K562 (cell line): ENCODE data around the gene CDH3. TPM values are rescaled to one million over a fixed set of nuclear protein-coding genes. Genes with fewer than 3 reads are reported as not detected.
A peak's percentile ranks its signal among the peaks of the same experiment; 100 is the strongest.

Experiments used
- ATAC-seq: fragments of 200-7000 bp; cut with Tn5 transposase; 3 replicates; pipeline ENCODE4 v1.9.1; 2020; ENCODE audit warnings: moderate library complexity
- BruUV-seq: library from RNA; stranded (reverse); fragments of 400-500 nt; replicated peaks from 2 replicates; lab custom pipeline; 2021; lab: Mats Ljungman, UMichigan
- CTCF ChIA-PET: fragments of 300-600 bp; formaldehyde crosslinking; extraction: SDS; loops from one replicate; lab custom pipeline; 2021; ENCODE audit warnings: low intra/inter-chr PET ratio; lab: Yijun Ruan, JAX
- POLR2A ChIA-PET: fragments of 300-600, 350-650 bp; sonication (Branson Sonifier 250); formaldehyde crosslinking; extraction: SDS; loops from one replicate; lab custom pipeline; 2021; ENCODE audit warnings: antibody characterized with exemption, inconsistent platforms; lab: Yijun Ruan, JAX
- DNase-seq, 4 experiments: peaks; one replicate each; pipeline versions ENCODE4 v3.0.0 to v3.0.0-alpha.2; 2011 to 2018; ENCODE audit warnings: low spot score in 3 of 4, mixed read lengths in 3 of 4; ENCODE audit errors: extremely low read depth in 1 of 4
- FAIRE-seq: peaks from 2 replicates; lab custom pipeline; 2011; peaks lifted over from hg19 to GRCh38; lab: Jason Lieb, UNC
- H2AFZ ChIP-seq: 2 replicates; pipeline ENCODE4 v1.6.0; 2011; ENCODE audit warnings: low read depth, low read length, control low read depth, inconsistent platforms
- H3K27ac ChIP-seq: fragments of 200-600 bp; 3 replicates; pipeline ENCODE4 v1.8.0; 2011; ENCODE audit warnings: low read depth, mild to moderate bottlenecking, control low read depth, inconsistent platforms, low read length, moderate library complexity, mixed read lengths; ENCODE audit errors: extremely low read depth
- H3K27me3 ChIP-seq, 2 experiments: fragments of 300-600 bp in 1 of 2; 2 replicates in 1 of 2; 3 replicates in 1 of 2; pipeline versions ENCODE4 v1.6.0 to v1.8.0; 2011; ENCODE audit warnings: inconsistent platforms in 2 of 2, low read length in 2 of 2, mild to moderate bottlenecking in 1 of 2, mixed read lengths in 1 of 2, moderate library complexity in 1 of 2; ENCODE audit not compliant: control insufficient read depth in 2 of 2, insufficient read depth in 2 of 2
- H3K36me3 ChIP-seq: fragments of 300-600 bp; 3 replicates; pipeline ENCODE4 v1.8.0; 2011; ENCODE audit warnings: mild to moderate bottlenecking, low read length, inconsistent platforms; ENCODE audit not compliant: control insufficient read depth, insufficient read depth
- H3K4me1 ChIP-seq, 2 experiments: fragments of 200-600 bp in 1 of 2; replicated peaks in 1 of 2; 2 replicates in 1 of 2; 3 replicates in 1 of 2; pipeline versions ENCODE4 v1.5.1 to v1.8.0; 2011; ENCODE audit warnings: inconsistent platforms in 2 of 2, low read length in 2 of 2, mild to moderate bottlenecking in 1 of 2, mixed read lengths in 1 of 2, moderate library complexity in 1 of 2; ENCODE audit not compliant: control insufficient read depth in 2 of 2, insufficient read depth in 2 of 2
- H3K4me2 ChIP-seq: 2 replicates; pipeline ENCODE4 v1.6.1; 2011; ENCODE audit warnings: low read length, control low read depth, inconsistent platforms, mixed read lengths; ENCODE audit not compliant: insufficient read depth
- H3K4me3 ChIP-seq: fragments of 200-600 bp; sonication (generic), shearing (Covaris generic); 2 replicates; pipeline ENCODE4 v1.5.1; 2016; ENCODE audit warnings: control low read depth, inconsistent platforms
- H3K79me2 ChIP-seq: fragments of 200-600 bp; 3 replicates; pipeline ENCODE4 v1.8.0; 2011; ENCODE audit warnings: low read length, inconsistent platforms; ENCODE audit not compliant: control insufficient read depth, insufficient read depth
- H3K9ac ChIP-seq, 2 experiments: 2 replicates each; pipeline versions ENCODE4 v1.6.0 to v1.6.1; 2011; ENCODE audit warnings: low read depth in 2 of 2, low read length in 2 of 2, control low read depth in 1 of 2, inconsistent platforms in 1 of 2, mild to moderate bottlenecking in 1 of 2, mixed read lengths in 1 of 2; ENCODE audit not compliant: insufficient read depth in 1 of 2
- H3K9me1 ChIP-seq: one replicate; pipeline ENCODE4 v1.6.0; 2011; ENCODE audit warnings: inconsistent platforms, mild to moderate bottlenecking, low read length, moderate library complexity; ENCODE audit not compliant: control insufficient read depth, insufficient read depth
- H3K9me3 ChIP-seq: replicated peaks from 2 replicates; pipeline ENCODE4 v1.5.1; 2011; ENCODE audit warnings: low read depth, low read length, inconsistent platforms; ENCODE audit not compliant: control insufficient read depth, insufficient read depth
- H4K20me1 ChIP-seq: replicated peaks from 2 replicates; pipeline ENCODE4 v1.6.1; 2011; ENCODE audit warnings: low read length, inconsistent platforms, mixed read lengths; ENCODE audit not compliant: control insufficient read depth, insufficient read depth
- ASH1L ChIP-seq: fragments of 450-650 bp; IDR thresholded peaks from 2 replicates; pipeline ENCODE4 v1.6.1; 2018; ENCODE audit warnings: borderline replicate concordance, mild to moderate bottlenecking, low read depth; ENCODE audit not compliant: partially characterized antibody
- E2F6 ChIP-seq, 2 experiments: IDR thresholded peaks; 2 replicates each; pipeline ENCODE4 v1.6.1; 2011; ENCODE audit warnings: borderline replicate concordance in 1 of 2, control low read depth in 1 of 2, low read depth in 1 of 2, low read length in 1 of 2, mild to moderate bottlenecking in 1 of 2, mixed read lengths in 1 of 2, moderate library complexity in 1 of 2; ENCODE audit not compliant: insufficient read depth in 1 of 2, insufficient read length in 1 of 2, poor library complexity in 1 of 2, severe bottlenecking in 1 of 2; ENCODE audit errors: extremely low read depth in 1 of 2
- ETV5 ChIP-seq: sonication (generic); formaldehyde crosslinking; IDR thresholded peaks from 2 replicates; pipeline ENCODE4 v1.4.0; 2020; ENCODE audit warnings: low read depth, mild to moderate bottlenecking, missing genetic modification reagents
- ID3 ChIP-seq, 2 experiments: fragments of 250-450 bp in 1 of 2; fragments of 450-650 bp in 1 of 2; sonication (Bioruptor Pico) in 1 of 2; IDR thresholded peaks; 2 replicates each; pipeline versions ENCODE4 v1.6.1 to v1.8.0; 2016 to 2021; ENCODE audit warnings: mild to moderate bottlenecking in 2 of 2, moderate library complexity in 2 of 2, missing compliant biosample characterization in 1 of 2, missing genetic modification characterization in 1 of 2
- MTA3 ChIP-seq: fragments of 450-650 bp; formaldehyde crosslinking; IDR thresholded peaks from 2 replicates; pipeline ENCODE4 v1.6.1; 2017; ENCODE audit warnings: mild to moderate bottlenecking, borderline replicate concordance
- NCOA2 ChIP-seq, 2 experiments: fragments of 450-650 bp; IDR thresholded peaks; 2 replicates each; pipeline ENCODE4 v1.6.1; 2018; ENCODE audit warnings: mild to moderate bottlenecking in 2 of 2, moderate library complexity in 1 of 2; ENCODE audit not compliant: partially characterized antibody in 2 of 2
- NFE2L1 ChIP-seq: fragments of 450-650 bp; IDR thresholded peaks from 2 replicates; pipeline ENCODE4 v1.6.1; 2016; ENCODE audit warnings: missing genetic modification characterization, low read depth, mild to moderate bottlenecking, missing compliant biosample characterization, moderate library complexity, borderline replicate concordance
- ZNF431 ChIP-seq: sonication (generic); formaldehyde crosslinking; IDR thresholded peaks from 2 replicates; pipeline ENCODE4 v1.8.0; 2022; ENCODE audit warnings: mild to moderate bottlenecking, missing genetic modification reagents
- WGBS: fragments of 100-300 bp; shearing (Covaris generic); methylation state at CpG from one replicate; pipeline ENCODE4 v1.1.6; 2016; ENCODE audit warnings: low coverage, mixed read lengths; ENCODE audit not compliant: insufficient coverage; ENCODE audit errors: missing lambda C conversion rate; 5-methylcytosine and 5-hydroxymethylcytosine counted together
- in situ Hi-C: fragments of 300-500 bp; cut with MboI; formaldehyde crosslinking; loops from 4 replicates; pipeline ENCODE4 v1.15.0; 2018; ENCODE audit warnings: inconsistent platforms, mixed read lengths
- intact Hi-C: fragments of 100-400 bp; cut with micrococcal nuclease; formaldehyde crosslinking; loops from 2 replicates; pipeline ENCODE4 v1.14.2; 2022
- polyA plus RNA-seq, 8 experiments: library from polyadenylated mRNA; depleted of rRNA in 4 of 8; stranded (reverse) in 5 of 8; unstranded in 3 of 8; fragments of >200 nt; fragmentation: Nextera tagmentation in 2 of 8; fragmentation: Illumina TruSeq in 1 of 8; extraction: Ambion mirVana in 2 of 8; extraction: Trizol in 1 of 8; gene quantifications; 2 replicates each; pipeline versions ENCODE4 v1.2.1 to v1.2.3, GENCODE V29; 2011 to 2014; ENCODE audit warnings: inconsistent platforms in 1 of 8, missing spikeins in 1 of 8
- total RNA-seq, 7 experiments: library from RNA; depleted of rRNA in 6 of 7; stranded (reverse); fragments of >200 nt in 6 of 7; fragmentation: Illumina TruSeq in 2 of 7; extraction: Trizol in 2 of 7; gene quantifications; 2 replicates each; pipeline versions ENCODE4 v1.2.1 to v1.2.3, GENCODE V29; 2011 to 2021; ENCODE audit warnings: low replicate concordance in 1 of 7
- TF ChIP-seq, protein P1 (sequence below): sonication (generic); formaldehyde crosslinking; IDR thresholded peaks from 2 replicates; pipeline ENCODE4 v1.8.1; 2022; ENCODE audit warnings: missing genetic modification reagents
- TF ChIP-seq, protein P2 (sequence below): fragments of 450-650 bp; formaldehyde crosslinking; IDR thresholded peaks from 2 replicates; pipeline ENCODE4 v1.4.0; 2020; ENCODE audit warnings: mild to moderate bottlenecking, mixed read lengths
- TF ChIP-seq, protein P3 (sequence below): fragments of 250-450 bp; sonication (Bioruptor Pico); IDR thresholded peaks from 2 replicates; pipeline ENCODE4 v1.8.0; 2021; ENCODE audit warnings: borderline replicate concordance, mild to moderate bottlenecking, moderate library complexity; ENCODE audit not compliant: poor library complexity, severe bottlenecking
- TF ChIP-seq, protein P4 (sequence below): sonication (generic); IDR thresholded peaks from 2 replicates; pipeline ENCODE4 v1.6.1; 2016

The CDH3 gene
- total and polyA plus RNA-seq, 9 of the 15 experiments (the other 6 are each of a cell fraction or from before 2014, with no cell fraction given) = 0.06 to 0.09 TPM; not detected in 7

- TF ChIP-seq NCOA2 (IDR thresholded peaks at IDR 0.05; ENCODE audit: partially characterized antibody in 2 of 2) (no peak), ETV5 (CRISPR knock-in tag) (no peak), E2F6 (IDR thresholded peaks at IDR 0.05; ENCODE audit: borderline replicate concordance in 1 of 2, extremely low read depth in 1 of 2, insufficient read depth in 1 of 2, insufficient read length in 1 of 2, low read depth in 1 of 2, low read length in 1 of 2, poor library complexity in 1 of 2, severe bottlenecking in 1 of 2) (no peak), NFE2L1 (tag) (no peak), ID3 (CRISPR knock-in tag; IDR thresholded peaks at IDR 0.05) (no peak), ID3 (tag; IDR thresholded peaks at IDR 0.05) (no peak), ASH1L (no peak), ZNF431 (CRISPR knock-in tag) (no peak), MTA3 (no peak)
- TF ChIP-seq, protein P1, sequence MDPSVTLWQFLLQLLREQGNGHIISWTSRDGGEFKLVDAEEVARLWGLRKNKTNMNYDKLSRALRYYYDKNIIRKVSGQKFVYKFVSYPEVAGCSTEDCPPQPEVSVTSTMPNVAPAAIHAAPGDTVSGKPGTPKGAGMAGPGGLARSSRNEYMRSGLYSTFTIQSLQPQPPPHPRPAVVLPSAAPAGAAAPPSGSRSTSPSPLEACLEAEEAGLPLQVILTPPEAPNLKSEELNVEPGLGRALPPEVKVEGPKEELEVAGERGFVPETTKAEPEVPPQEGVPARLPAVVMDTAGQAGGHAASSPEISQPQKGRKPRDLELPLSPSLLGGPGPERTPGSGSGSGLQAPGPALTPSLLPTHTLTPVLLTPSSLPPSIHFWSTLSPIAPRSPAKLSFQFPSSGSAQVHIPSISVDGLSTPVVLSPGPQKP (CRISPR knock-in tag) = no peak
- TF ChIP-seq, protein P2, sequence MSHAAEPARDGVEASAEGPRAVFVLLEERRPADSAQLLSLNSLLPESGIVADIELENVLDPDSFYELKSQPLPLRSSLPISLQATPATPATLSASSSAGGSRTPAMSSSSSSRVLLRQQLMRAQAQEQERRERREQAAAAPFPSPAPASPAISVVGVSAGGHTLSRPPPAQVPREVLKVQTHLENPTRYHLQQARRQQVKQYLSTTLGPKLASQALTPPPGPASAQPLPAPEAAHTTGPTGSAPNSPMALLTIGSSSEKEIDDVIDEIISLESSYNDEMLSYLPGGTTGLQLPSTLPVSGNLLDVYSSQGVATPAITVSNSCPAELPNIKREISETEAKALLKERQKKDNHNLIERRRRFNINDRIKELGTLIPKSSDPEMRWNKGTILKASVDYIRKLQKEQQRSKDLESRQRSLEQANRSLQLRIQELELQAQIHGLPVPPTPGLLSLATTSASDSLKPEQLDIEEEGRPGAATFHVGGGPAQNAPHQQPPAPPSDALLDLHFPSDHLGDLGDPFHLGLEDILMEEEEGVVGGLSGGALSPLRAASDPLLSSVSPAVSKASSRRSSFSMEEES = no peak
- TF ChIP-seq, protein P3, sequence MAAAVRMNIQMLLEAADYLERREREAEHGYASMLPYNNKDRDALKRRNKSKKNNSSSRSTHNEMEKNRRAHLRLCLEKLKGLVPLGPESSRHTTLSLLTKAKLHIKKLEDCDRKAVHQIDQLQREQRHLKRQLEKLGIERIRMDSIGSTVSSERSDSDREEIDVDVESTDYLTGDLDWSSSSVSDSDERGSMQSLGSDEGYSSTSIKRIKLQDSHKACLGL (CRISPR knock-in tag) = no peak
- TF ChIP-seq, protein P4, sequence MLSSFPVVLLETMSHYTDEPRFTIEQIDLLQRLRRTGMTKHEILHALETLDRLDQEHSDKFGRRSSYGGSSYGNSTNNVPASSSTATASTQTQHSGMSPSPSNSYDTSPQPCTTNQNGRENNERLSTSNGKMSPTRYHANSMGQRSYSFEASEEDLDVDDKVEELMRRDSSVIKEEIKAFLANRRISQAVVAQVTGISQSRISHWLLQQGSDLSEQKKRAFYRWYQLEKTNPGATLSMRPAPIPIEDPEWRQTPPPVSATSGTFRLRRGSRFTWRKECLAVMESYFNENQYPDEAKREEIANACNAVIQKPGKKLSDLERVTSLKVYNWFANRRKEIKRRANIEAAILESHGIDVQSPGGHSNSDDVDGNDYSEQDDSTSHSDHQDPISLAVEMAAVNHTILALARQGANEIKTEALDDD = no peak
- Histone ChIP-seq H3K9me3 (no peaks in the 10 kb centered on the region), H3K36me3 (no peaks in the 10 kb centered on the region), H3K9ac (no peak overlapping the region), H3K4me1 (peaks cover 25 to 32% of the 10 kb centered on the region in 2 experiments), H3K79me2 (no peaks in the 10 kb centered on the region), H2AFZ (peak overlapping the region; percentile 83), H3K9me1 (no peaks in the 10 kb centered on the region), H3K27me3 (no peaks in the 10 kb centered on the region), H3K27ac (peak overlapping the region; percentile 47; the same call in 2 of the 3 replicates), H3K4me3 (no peak overlapping the region), H3K4me2 (no peak overlapping the region), H4K20me1 (no peaks in the 10 kb centered on the region)
- POLR2A ChIA-PET = interaction anchor here (0.6 to 1.2 kb wide), 2 partner anchors 16 to 930 kb away, joined by 3 to 7 read pairs; no protein-coding TSS in a partner anchor
- DNase-seq (no peak), ATAC-seq (no peak), FAIRE-seq (no peak)
- WGBS = 67% methylated on average over 9 of the region's 9 CpGs
- in situ Hi-C loops = no loop called here
- intact Hi-C loops = no loop called here
- CTCF ChIA-PET = no interaction called here
- no TSS peak for BruUV-seq
Observed at GRCh38 chr16:68740628-68741346, 95.7 kb downstream of the CDH3 start.
